Liver (tissue), 9 donors: Measurements from ENCODE around the gene TOR4A. TPM values are rescaled to one million over a fixed set of nuclear protein-coding genes. Genes with fewer than 3 reads are reported as not detected.

Experiments used
- DNase-seq: peaks from one replicate; pipeline ENCODE4 v3.0.0-alpha.2; 2017; ENCODE audit warnings: low spot score
- H3K27ac ChIP-seq, 2 donors: one replicate each; pipeline ENCODE4 v1.7.0; 2013; ENCODE audit warnings: inconsistent platforms in 2 of 2, low read length in 2 of 2, control low read depth in 1 of 2, low read depth in 1 of 2, mild to moderate bottlenecking in 1 of 2
- H3K27me3 ChIP-seq, 4 donors: one replicate each; pipeline versions ENCODE4 v1.6.1 to v1.7.0; 2013; ENCODE audit warnings: low read length in 3 of 4, inconsistent platforms in 1 of 4, mild to moderate bottlenecking in 1 of 4, moderate library complexity in 1 of 4; ENCODE audit not compliant: control insufficient read depth in 4 of 4, insufficient read depth in 4 of 4
- H3K36me3 ChIP-seq, 4 donors: one replicate each; pipeline versions ENCODE4 v1.6.1 to v1.7.0; 2013; ENCODE audit warnings: low read length in 3 of 4, mild to moderate bottlenecking in 3 of 4, low read depth in 1 of 4, moderate library complexity in 1 of 4; ENCODE audit not compliant: control insufficient read depth in 4 of 4, insufficient read depth in 3 of 4
- H3K4me1 ChIP-seq, 4 donors: one replicate each; pipeline versions ENCODE4 v1.6.1 to v1.7.0; 2013; ENCODE audit warnings: low read length in 3 of 4, mild to moderate bottlenecking in 3 of 4, moderate library complexity in 1 of 4; ENCODE audit not compliant: control insufficient read depth in 4 of 4, insufficient read depth in 4 of 4
- H3K4me3 ChIP-seq, 3 donors: one replicate each; pipeline versions ENCODE4 v1.6.1 to v1.7.0; 2013; ENCODE audit warnings: low read length in 3 of 3, control low read depth in 1 of 3, low read depth in 1 of 3, mild to moderate bottlenecking in 1 of 3
- H3K9ac ChIP-seq, 2 donors: one replicate each; pipeline ENCODE4 v1.7.0; 2013; ENCODE audit warnings: low read length in 2 of 2, mild to moderate bottlenecking in 2 of 2, moderate library complexity in 2 of 2, control low read depth in 1 of 2, low read depth in 1 of 2
- H3K9me3 ChIP-seq, 4 donors: one replicate each; pipeline versions ENCODE4 v1.6.1 to v1.7.0; 2013; ENCODE audit warnings: low read length in 3 of 4; ENCODE audit not compliant: control insufficient read depth in 4 of 4
- EGR1 ChIP-seq, 2 donors: IDR thresholded peaks; 2 replicates each; pipeline ENCODE4 v1.6.1; 2016 to 2018; ENCODE audit warnings: antibody characterized with exemption in 2 of 2, low read depth in 2 of 2
- FOXA1 ChIP-seq: IDR thresholded peaks from 2 replicates; pipeline ENCODE4 v1.6.1; 2016; ENCODE audit warnings: antibody characterized with exemption
- FOXA2 ChIP-seq: IDR thresholded peaks from 2 replicates; pipeline ENCODE4 v1.6.1; 2016; ENCODE audit warnings: antibody characterized with exemption
- GABPA ChIP-seq, 2 donors: IDR thresholded peaks in 1 of 2; conservative IDR thresholded peaks in 1 of 2; 2 replicates each; pipeline ENCODE4 v1.6.1; 2016; ENCODE audit warnings: antibody characterized with exemption in 2 of 2, mild to moderate bottlenecking in 1 of 2, moderate library complexity in 1 of 2
- HNF4A ChIP-seq, 2 donors: conservative IDR thresholded peaks; 2 replicates each; pipeline ENCODE4 v1.6.1; 2016; ENCODE audit warnings: antibody characterized with exemption in 2 of 2, mild to moderate bottlenecking in 2 of 2
- HNF4G ChIP-seq: IDR thresholded peaks from 2 replicates; pipeline ENCODE4 v1.6.1; 2016; ENCODE audit warnings: antibody characterized with exemption
- JUND ChIP-seq, 2 donors: IDR thresholded peaks; 2 replicates each; pipeline ENCODE4 v1.6.1; 2016; ENCODE audit warnings: antibody characterized with exemption in 2 of 2
- NR2F2 ChIP-seq: IDR thresholded peaks from 2 replicates; pipeline ENCODE4 v1.6.1; 2016; ENCODE audit warnings: antibody characterized with exemption
- RAD21 ChIP-seq, 2 donors: IDR thresholded peaks; 2 replicates each; pipeline ENCODE4 v1.6.1; 2016; ENCODE audit warnings: antibody characterized with exemption in 2 of 2, mild to moderate bottlenecking in 2 of 2
- RXRA ChIP-seq, 2 donors: IDR thresholded peaks; 2 replicates each; pipeline ENCODE4 v1.6.1; 2017 to 2018; ENCODE audit warnings: antibody characterized with exemption in 2 of 2, mild to moderate bottlenecking in 1 of 2
- SP1 ChIP-seq: IDR thresholded peaks from 2 replicates; pipeline ENCODE4 v1.6.1; 2018; ENCODE audit warnings: antibody characterized with exemption, mild to moderate bottlenecking
- TAF1 ChIP-seq: conservative IDR thresholded peaks from 2 replicates; pipeline ENCODE4 v1.6.1; 2016; ENCODE audit warnings: antibody characterized with exemption, mild to moderate bottlenecking
- YY1 ChIP-seq: IDR thresholded peaks from 2 replicates; pipeline ENCODE4 v1.6.1; 2016; ENCODE audit warnings: antibody characterized with exemption, mild to moderate bottlenecking
- WGBS: extraction: QIAGEN DNeasy Blood & Tissue Kit; methylation state at CpG from one replicate; pipeline ENCODE4 v1.1.7; 2013; 5-methylcytosine and 5-hydroxymethylcytosine counted together
- polyA plus RNA-seq, 2 donors: library from polyadenylated mRNA; stranded (reverse) in 1 of 2; unstranded in 1 of 2; fragments of 200-250 nt in 1 of 2; fragments of >200 nt in 1 of 2; fragmentation: Nextera tagmentation in 1 of 2; extraction: Ambion mirVana in 1 of 2; gene quantifications; one replicate each; pipeline versions ENCODE4 v1.2.1 to v1.2.3, GENCODE V29; 2013 to 2015
- total RNA-seq, 2 donors: library from RNA; depleted of rRNA; stranded (reverse); fragments of >200 nt; gene quantifications; one replicate each; pipeline ENCODE4 v1.2.3, GENCODE V29; 2014
- TF ChIP-seq, protein P1 (sequence below): fragments of 150-350 bp; IDR thresholded peaks from 2 replicates; pipeline ENCODE4 v1.5.1; 2017; ENCODE audit warnings: improper control_type of control experiment, low read depth, low read length; ENCODE audit not compliant: missing input control
- TF ChIP-seq, protein P2 (sequence below): IDR thresholded peaks from 2 replicates; pipeline ENCODE4 v1.6.1; 2016; ENCODE audit warnings: antibody characterized with exemption, mild to moderate bottlenecking
- TF ChIP-seq, protein P3 (sequence below): IDR thresholded peaks from 2 replicates; pipeline ENCODE4 v1.6.1; 2016; ENCODE audit warnings: antibody characterized with exemption
- TF ChIP-seq, protein P4 (sequence below): IDR thresholded peaks from 2 replicates; pipeline ENCODE4 v1.6.1; 2016; ENCODE audit warnings: antibody characterized with exemption
- TF ChIP-seq, protein P5 (sequence below): IDR thresholded peaks from 2 replicates; pipeline ENCODE4 v1.6.1; 2016; ENCODE audit warnings: antibody characterized with exemption
- donor health status: healthy.
- donor health status: healthy.
- donor health status: healthy.
- donor health status: healthy.
- donor health status: healthy.

Gene TOR4A
- total and polyA plus RNA-seq, 4 donors, result 0.35 to 5.1 (median 4.3) TPM

DNA sequence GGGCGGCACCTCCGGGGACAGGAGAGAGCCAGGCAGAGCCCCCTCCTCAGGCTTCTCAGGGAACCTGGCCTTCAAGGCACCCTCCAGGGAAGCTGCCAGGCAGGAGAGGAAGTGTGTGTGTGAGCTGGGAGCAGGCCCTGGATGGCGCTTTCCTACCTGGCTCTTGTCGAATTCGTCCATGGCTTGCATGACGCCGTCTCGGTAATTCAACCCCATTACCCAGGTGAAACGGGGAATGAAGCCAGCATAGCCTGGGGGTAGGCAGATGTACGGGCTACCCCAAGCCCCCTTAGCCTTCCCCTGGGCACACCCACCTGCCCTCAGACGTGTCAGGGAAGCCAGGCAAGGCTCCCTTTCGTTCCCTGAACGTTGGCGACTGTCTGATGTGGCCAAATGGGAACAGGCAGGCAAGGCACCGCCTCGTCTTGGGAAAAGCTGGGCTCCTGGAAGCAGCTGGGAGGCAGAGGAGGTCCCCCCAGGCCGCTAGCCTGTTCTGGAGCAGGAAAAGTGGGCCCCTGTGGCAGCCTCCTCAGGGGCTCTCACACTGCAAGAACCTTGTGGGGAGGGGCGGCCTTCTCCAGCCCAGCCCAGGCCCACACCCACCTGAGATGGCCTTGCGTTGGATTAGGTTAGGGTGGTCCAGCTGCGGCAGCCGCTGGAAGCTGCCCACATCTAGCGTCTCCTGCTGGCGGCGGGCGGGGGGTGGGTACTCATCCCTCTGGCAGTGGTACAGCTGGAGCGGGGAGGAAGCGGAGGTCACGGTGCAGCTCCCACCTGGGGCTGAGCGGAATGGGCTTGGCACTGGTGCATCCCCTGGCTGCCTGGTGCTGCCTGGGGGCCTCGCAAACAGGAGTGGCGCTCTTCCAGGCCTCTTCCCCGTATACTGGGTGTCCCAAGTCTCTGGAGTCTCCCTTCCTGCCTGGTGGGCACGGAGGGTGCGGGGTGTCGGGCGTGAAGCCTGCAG is 32.8 kb upstream of the TOR4A start:
- H3K9ac ChIP-seq, result no peak overlapping the region
- 81% methylated on average over 36 of the region's 36 CpGs for WGBS
- H3K4me3 ChIP-seq, result no peak overlapping the region
- no peak for DNase-seq
- no peak overlapping the region for H3K27ac ChIP-seq
- H3K36me3 ChIP-seq, result peaks cover 0 to 11% (median 5%) of the 10 kb centered on the region in 4 donors
- no peaks in the 10 kb centered on the region for H3K27me3 ChIP-seq
- TF ChIP-seq GABPA (IDR thresholded peaks at IDR 0.05 in 1 of 2, conservative IDR thresholded peaks at IDR 0.05 in 1 of 2) (no peak), TAF1 (no peak), RXRA (IDR thresholded peaks at IDR 0.05) (no peak), HNF4G (no peak), HNF4A (conservative IDR thresholded peaks at IDR 0.05) (no peak), SP1 (no peak), RAD21 (IDR thresholded peaks at IDR 0.05) (no peak), FOXA2 (no peak), EGR1 (IDR thresholded peaks at IDR 0.05; ENCODE audit: low read depth in 2 of 2) (no peak), NR2F2 (no peak), FOXA1 (no peak), YY1 (no peak), JUND (IDR thresholded peaks at IDR 0.05) (no peak)
- TF ChIP-seq, protein P1, sequence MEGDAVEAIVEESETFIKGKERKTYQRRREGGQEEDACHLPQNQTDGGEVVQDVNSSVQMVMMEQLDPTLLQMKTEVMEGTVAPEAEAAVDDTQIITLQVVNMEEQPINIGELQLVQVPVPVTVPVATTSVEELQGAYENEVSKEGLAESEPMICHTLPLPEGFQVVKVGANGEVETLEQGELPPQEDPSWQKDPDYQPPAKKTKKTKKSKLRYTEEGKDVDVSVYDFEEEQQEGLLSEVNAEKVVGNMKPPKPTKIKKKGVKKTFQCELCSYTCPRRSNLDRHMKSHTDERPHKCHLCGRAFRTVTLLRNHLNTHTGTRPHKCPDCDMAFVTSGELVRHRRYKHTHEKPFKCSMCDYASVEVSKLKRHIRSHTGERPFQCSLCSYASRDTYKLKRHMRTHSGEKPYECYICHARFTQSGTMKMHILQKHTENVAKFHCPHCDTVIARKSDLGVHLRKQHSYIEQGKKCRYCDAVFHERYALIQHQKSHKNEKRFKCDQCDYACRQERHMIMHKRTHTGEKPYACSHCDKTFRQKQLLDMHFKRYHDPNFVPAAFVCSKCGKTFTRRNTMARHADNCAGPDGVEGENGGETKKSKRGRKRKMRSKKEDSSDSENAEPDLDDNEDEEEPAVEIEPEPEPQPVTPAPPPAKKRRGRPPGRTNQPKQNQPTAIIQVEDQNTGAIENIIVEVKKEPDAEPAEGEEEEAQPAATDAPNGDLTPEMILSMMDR, result no peak
- TF ChIP-seq, protein P2, sequence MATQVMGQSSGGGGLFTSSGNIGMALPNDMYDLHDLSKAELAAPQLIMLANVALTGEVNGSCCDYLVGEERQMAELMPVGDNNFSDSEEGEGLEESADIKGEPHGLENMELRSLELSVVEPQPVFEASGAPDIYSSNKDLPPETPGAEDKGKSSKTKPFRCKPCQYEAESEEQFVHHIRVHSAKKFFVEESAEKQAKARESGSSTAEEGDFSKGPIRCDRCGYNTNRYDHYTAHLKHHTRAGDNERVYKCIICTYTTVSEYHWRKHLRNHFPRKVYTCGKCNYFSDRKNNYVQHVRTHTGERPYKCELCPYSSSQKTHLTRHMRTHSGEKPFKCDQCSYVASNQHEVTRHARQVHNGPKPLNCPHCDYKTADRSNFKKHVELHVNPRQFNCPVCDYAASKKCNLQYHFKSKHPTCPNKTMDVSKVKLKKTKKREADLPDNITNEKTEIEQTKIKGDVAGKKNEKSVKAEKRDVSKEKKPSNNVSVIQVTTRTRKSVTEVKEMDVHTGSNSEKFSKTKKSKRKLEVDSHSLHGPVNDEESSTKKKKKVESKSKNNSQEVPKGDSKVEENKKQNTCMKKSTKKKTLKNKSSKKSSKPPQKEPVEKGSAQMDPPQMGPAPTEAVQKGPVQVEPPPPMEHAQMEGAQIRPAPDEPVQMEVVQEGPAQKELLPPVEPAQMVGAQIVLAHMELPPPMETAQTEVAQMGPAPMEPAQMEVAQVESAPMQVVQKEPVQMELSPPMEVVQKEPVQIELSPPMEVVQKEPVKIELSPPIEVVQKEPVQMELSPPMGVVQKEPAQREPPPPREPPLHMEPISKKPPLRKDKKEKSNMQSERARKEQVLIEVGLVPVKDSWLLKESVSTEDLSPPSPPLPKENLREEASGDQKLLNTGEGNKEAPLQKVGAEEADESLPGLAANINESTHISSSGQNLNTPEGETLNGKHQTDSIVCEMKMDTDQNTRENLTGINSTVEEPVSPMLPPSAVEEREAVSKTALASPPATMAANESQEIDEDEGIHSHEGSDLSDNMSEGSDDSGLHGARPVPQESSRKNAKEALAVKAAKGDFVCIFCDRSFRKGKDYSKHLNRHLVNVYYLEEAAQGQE, result no peak
- TF ChIP-seq, protein P3, sequence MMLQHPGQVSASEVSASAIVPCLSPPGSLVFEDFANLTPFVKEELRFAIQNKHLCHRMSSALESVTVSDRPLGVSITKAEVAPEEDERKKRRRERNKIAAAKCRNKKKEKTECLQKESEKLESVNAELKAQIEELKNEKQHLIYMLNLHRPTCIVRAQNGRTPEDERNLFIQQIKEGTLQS, result no peak
- TF ChIP-seq, protein P4, sequence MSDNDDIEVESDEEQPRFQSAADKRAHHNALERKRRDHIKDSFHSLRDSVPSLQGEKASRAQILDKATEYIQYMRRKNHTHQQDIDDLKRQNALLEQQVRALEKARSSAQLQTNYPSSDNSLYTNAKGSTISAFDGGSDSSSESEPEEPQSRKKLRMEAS, result no peak
- TF ChIP-seq, protein P5, sequence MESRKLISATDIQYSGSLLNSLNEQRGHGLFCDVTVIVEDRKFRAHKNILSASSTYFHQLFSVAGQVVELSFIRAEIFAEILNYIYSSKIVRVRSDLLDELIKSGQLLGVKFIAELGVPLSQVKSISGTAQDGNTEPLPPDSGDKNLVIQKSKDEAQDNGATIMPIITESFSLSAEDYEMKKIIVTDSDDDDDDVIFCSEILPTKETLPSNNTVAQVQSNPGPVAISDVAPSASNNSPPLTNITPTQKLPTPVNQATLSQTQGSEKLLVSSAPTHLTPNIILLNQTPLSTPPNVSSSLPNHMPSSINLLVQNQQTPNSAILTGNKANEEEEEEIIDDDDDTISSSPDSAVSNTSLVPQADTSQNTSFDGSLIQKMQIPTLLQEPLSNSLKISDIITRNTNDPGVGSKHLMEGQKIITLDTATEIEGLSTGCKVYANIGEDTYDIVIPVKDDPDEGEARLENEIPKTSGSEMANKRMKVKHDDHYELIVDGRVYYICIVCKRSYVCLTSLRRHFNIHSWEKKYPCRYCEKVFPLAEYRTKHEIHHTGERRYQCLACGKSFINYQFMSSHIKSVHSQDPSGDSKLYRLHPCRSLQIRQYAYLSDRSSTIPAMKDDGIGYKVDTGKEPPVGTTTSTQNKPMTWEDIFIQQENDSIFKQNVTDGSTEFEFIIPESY, result no peak
- peaks cover 2 to 34% (median 16%) of the 10 kb centered on the region in 4 donors for H3K4me1 ChIP-seq
- H3K9me3 ChIP-seq, result no peaks in the 10 kb centered on the region
